Measurements from ENCODE around the gene IGF1R.
A peak's percentile ranks its signal among the peaks of the same experiment; 100 is the strongest.

The IGF1R gene

DNA sequence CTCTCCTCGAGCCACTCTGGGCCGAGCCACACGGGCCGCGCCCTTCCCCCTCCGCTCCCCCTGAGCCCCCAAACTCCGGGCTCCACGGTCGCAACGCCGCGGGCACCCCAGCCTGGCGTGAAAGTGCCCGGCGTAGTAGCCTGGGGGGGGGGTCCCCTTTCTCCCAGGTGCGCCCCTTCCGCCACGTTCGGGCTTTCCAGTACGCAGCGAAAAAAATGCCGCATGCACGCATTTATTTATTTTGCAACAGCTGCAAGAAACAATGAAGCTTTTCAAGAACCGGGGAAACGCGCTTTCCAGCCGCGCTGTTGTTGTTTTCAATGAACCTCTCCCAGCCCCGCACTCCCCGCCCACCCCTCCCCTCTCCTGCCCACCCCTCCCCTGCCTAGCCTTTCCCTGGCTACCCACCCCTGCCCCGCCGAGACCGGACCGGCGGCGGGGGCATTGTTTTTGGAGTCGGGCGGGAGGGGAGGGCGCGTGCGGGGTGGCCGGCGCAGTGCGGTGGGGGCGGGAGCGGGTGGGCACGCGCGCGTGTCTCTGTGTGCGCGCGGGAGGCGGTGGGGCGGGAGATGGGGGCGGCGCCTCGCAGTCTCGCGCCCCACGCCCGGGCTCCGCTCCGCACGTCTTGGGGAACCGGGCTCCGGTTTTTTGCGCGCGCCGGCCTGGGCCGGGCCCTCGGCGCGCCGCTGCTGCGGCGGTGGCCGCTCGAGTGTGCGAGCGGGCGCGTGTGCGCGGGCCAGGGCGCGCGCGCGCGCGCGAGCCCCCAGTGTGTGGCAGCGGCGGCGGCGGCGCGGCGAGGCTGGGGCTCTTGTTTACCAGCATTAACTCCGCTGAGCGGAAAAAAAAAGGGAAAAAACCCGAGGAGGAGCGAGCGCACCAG is at the start of gene IGF1R:
IGF1R (plus strand) TSS at position 766 of the 880 bp plus-strand sequence. CDS start 1,043 bp downstream, outside the sequence.
- peaks cover 28% of the 10 kb centered on the region for H3K27me3 ChIP-seq (ENCODE audit: low read depth, low read length)
- H3K36me3 ChIP-seq (replicated peaks; ENCODE audit: low read depth, low read length) = no peaks in the 10 kb centered on the region
- TF ChIP-seq, protein P1, sequence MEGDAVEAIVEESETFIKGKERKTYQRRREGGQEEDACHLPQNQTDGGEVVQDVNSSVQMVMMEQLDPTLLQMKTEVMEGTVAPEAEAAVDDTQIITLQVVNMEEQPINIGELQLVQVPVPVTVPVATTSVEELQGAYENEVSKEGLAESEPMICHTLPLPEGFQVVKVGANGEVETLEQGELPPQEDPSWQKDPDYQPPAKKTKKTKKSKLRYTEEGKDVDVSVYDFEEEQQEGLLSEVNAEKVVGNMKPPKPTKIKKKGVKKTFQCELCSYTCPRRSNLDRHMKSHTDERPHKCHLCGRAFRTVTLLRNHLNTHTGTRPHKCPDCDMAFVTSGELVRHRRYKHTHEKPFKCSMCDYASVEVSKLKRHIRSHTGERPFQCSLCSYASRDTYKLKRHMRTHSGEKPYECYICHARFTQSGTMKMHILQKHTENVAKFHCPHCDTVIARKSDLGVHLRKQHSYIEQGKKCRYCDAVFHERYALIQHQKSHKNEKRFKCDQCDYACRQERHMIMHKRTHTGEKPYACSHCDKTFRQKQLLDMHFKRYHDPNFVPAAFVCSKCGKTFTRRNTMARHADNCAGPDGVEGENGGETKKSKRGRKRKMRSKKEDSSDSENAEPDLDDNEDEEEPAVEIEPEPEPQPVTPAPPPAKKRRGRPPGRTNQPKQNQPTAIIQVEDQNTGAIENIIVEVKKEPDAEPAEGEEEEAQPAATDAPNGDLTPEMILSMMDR (IDR thresholded peaks at IDR 0.05; ENCODE audit: low read depth, low read length) = no peak
- TF ChIP-seq EZH2phosphoT487 (IDR thresholded peaks at IDR 0.05; ENCODE audit: low read depth) = no peak
- H3K9ac ChIP-seq (ENCODE audit: low read length) = peak within 1 kb of the TSS; percentile 94
- peak within 1 kb of the TSS; percentile 98 for H2AFZ ChIP-seq (ENCODE audit: low read depth, low read length)
- H4K20me1 ChIP-seq (ENCODE audit: insufficient read depth, low read length) = peaks cover 12% of the 10 kb centered on the region; the same call in 1 of the 2 replicates
- peaks cover 28% of the 10 kb centered on the region for H3K79me2 ChIP-seq (ENCODE audit: low read length)
- H3K27ac ChIP-seq (ENCODE audit: low read length) = peak within 1 kb of the TSS; percentile 66
- peaks cover 7% of the 10 kb centered on the region; the same call in 1 of the 2 replicates for H3K4me1 ChIP-seq (ENCODE audit: low read length)
- peak within 1 kb of the TSS; percentile 95 for H3K4me2 ChIP-seq (ENCODE audit: low read length)
- H3K4me3 ChIP-seq (ENCODE audit: low read length) = peak within 1 kb of the TSS; percentile 92
- no peaks in the 10 kb centered on the region for H3K9me3 ChIP-seq (ENCODE audit: insufficient read depth, low read length)

DNA sequence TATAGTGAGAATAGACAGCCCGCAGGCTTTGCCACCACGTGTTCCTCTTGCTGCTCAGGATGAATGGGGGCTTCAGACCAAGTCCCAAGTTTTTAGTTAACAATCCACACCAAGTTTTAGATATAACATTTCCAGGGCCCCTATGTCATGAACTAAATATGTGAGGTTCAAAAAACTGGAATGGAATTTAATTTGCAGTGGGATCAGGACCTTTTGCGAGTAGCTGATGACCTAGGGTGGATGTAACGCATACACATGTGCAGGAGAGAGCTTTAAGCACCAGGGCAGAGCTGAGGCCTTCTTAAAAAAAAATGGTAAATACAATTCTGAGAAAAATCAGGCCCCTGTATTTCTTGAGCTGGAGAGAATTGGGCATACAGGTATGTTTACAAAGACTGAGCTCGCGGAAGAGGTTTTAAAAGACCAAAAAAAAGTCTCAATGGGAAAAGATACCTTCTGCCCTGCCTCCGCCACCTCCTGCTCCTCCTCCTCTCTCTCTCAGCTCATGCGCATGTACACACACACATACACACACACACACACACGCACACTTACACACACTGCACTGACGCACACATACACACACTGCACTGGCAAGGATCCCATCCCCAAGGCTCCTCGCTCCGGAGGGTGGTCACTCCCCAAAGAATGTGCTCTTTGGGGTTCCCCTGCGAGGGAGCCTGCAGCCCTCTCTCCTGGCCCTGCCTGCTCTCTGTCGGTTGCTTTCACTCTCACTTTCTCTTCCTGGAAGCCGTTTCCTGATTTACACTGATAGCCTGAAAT is 48.2 kb upstream of the IGF1R start:
- Histone ChIP-seq H3K9me3 (ENCODE audit: insufficient read depth, low read length) (no peaks in the 10 kb centered on the region), H3K4me3 (ENCODE audit: low read length) (peak overlapping the region; percentile 77), H3K27ac (ENCODE audit: low read length) (peak overlapping the region; percentile 7; the same call in 1 of the 2 replicates), H2AFZ (ENCODE audit: low read depth, low read length) (peak overlapping the region; percentile 98), H3K4me1 (ENCODE audit: low read length) (peaks cover 11% of the 10 kb centered on the region), H3K36me3 (replicated peaks; ENCODE audit: low read depth, low read length) (no peaks in the 10 kb centered on the region), H3K79me2 (ENCODE audit: low read length) (no peaks in the 10 kb centered on the region), H3K4me2 (ENCODE audit: low read length) (peak overlapping the region; percentile 87), H4K20me1 (ENCODE audit: insufficient read depth, low read length) (no peaks in the 10 kb centered on the region), H3K27me3 (ENCODE audit: low read depth, low read length) (peaks cover 21% of the 10 kb centered on the region), H3K9ac (ENCODE audit: low read length) (peak overlapping the region; percentile 55)
- TF ChIP-seq, protein P1 (IDR thresholded peaks at IDR 0.05; ENCODE audit: low read depth, low read length) = no peak
- no peak for TF ChIP-seq EZH2phosphoT487 (IDR thresholded peaks at IDR 0.05; ENCODE audit: low read depth)

DNA sequence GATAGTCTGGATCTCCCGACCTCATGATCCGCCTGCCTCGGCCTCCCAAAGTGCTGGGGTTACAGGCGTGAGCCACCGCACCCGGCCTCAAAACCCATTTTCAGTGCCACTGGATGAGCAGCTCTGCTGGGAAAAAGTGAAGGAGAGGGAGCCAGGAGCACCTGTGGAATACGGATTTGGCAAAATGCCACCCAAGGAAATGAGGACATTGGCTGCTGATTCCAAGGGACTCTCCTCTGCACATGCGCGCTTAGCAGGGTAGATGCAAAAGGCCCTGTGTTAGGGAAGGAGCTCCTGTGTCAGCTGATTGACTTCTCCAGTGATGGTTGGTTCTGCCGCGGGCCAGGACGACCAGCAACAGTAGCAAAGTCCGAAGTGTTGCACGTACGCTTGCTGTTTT is 43.4 kb upstream of the IGF1R start:
- H3K27me3 ChIP-seq (ENCODE audit: low read depth, low read length) = peaks cover 18% of the 10 kb centered on the region; the same call in 1 of the 2 replicates
- H3K4me2 ChIP-seq (ENCODE audit: low read length) = no peak overlapping the region
- H4K20me1 ChIP-seq (ENCODE audit: insufficient read depth, low read length) = no peaks in the 10 kb centered on the region
- no peaks in the 10 kb centered on the region for H3K9me3 ChIP-seq (ENCODE audit: insufficient read depth, low read length)
- H3K36me3 ChIP-seq (replicated peaks; ENCODE audit: low read depth, low read length) = no peaks in the 10 kb centered on the region
- H3K79me2 ChIP-seq (ENCODE audit: low read length) = no peaks in the 10 kb centered on the region
- no peak overlapping the region for H3K4me3 ChIP-seq (ENCODE audit: low read length)
- no peak overlapping the region for H3K9ac ChIP-seq (ENCODE audit: low read length)
- H3K27ac ChIP-seq (ENCODE audit: low read length) = no peak overlapping the region
- TF ChIP-seq, protein P1 (IDR thresholded peaks at IDR 0.05; ENCODE audit: low read depth, low read length) = no peak
- TF ChIP-seq EZH2phosphoT487 (IDR thresholded peaks at IDR 0.05; ENCODE audit: low read depth) = no peak
- no peak overlapping the region for H2AFZ ChIP-seq (ENCODE audit: low read depth, low read length)
- peaks cover 9% of the 10 kb centered on the region for H3K4me1 ChIP-seq (ENCODE audit: low read length)
